Rectal smooth muscle tissue (tissue), 1 donor: ENCODE measurements around the gene CEACAM4.

Source experiments
- H3K27ac ChIP-seq: one replicate; pipeline ENCODE4 v1.7.0; 2013; ENCODE audit warnings: low read depth, low read length, inconsistent platforms
- H3K27me3 ChIP-seq: one replicate; pipeline ENCODE4 v1.7.0; 2013; ENCODE audit warnings: low read length; ENCODE audit not compliant: control insufficient read depth, insufficient read depth
- H3K36me3 ChIP-seq: one replicate; pipeline ENCODE4 v1.7.0; 2013; ENCODE audit warnings: low read length; ENCODE audit not compliant: control insufficient read depth, insufficient read depth
- H3K4me1 ChIP-seq: one replicate; pipeline ENCODE4 v1.7.0; 2013; ENCODE audit warnings: low read length; ENCODE audit not compliant: control insufficient read depth, insufficient read depth
- H3K4me3 ChIP-seq: one replicate; pipeline ENCODE4 v1.7.0; 2013; ENCODE audit warnings: low read length
- H3K9ac ChIP-seq: one replicate; pipeline ENCODE4 v1.7.0; 2013; ENCODE audit warnings: low read length

Gene CEACAM4

GRCh38 chr19:41612483-41612882, 14.4 kb downstream of the CEACAM4 start:
- H3K36me3 ChIP-seq = no peaks in the 10 kb centered on the region
- H3K9ac ChIP-seq = no peak overlapping the region
- H3K4me1 ChIP-seq = no peaks in the 10 kb centered on the region
- H3K4me3 ChIP-seq = no peak overlapping the region
- H3K27me3 ChIP-seq = peaks cover 3% of the 10 kb centered on the region
- no peak overlapping the region for H3K27ac ChIP-seq

GRCh38 chr19:41610789-41611188, 16.1 kb downstream of the CEACAM4 start:
- Histone ChIP-seq H3K36me3 (no peaks in the 10 kb centered on the region), H3K27ac (no peak overlapping the region), H3K27me3 (peaks cover 3% of the 10 kb centered on the region), H3K9ac (no peak overlapping the region), H3K4me1 (no peaks in the 10 kb centered on the region), H3K4me3 (no peak overlapping the region)

GRCh38 chr19:41607668-41608067, 19.2 kb downstream of the CEACAM4 start:
- Histone ChIP-seq H3K27ac (no peak overlapping the region), H3K36me3 (no peaks in the 10 kb centered on the region), H3K4me3 (no peak overlapping the region), H3K9ac (no peak overlapping the region), H3K27me3 (peaks cover 3% of the 10 kb centered on the region), H3K4me1 (no peaks in the 10 kb centered on the region)

- no peaks in the 10 kb centered on the region for H3K36me3 ChIP-seq
- H3K27me3 ChIP-seq = peaks cover 3% of the 10 kb centered on the region
- no peaks in the 10 kb centered on the region for H3K4me1 ChIP-seq
- H3K27ac ChIP-seq = no peak overlapping the region
- H3K9ac ChIP-seq = no peak overlapping the region
- no peak overlapping the region for H3K4me3 ChIP-seq
Observed at GRCh38 chr19:41606215-41606837, 20.5 kb downstream of the CEACAM4 start.

- H3K36me3 ChIP-seq = no peaks in the 10 kb centered on the region
- H3K27me3 ChIP-seq = peaks cover 3% of the 10 kb centered on the region
- no peaks in the 10 kb centered on the region for H3K4me1 ChIP-seq
- no peak overlapping the region for H3K4me3 ChIP-seq
- H3K9ac ChIP-seq = no peak overlapping the region
- H3K27ac ChIP-seq = no peak overlapping the region
Observed at GRCh38 chr19:41604831-41605230, 22.0 kb downstream of the CEACAM4 start.

GRCh38 chr19:41601771-41602170, 25.1 kb downstream of the CEACAM4 start:
- H3K9ac ChIP-seq = no peak overlapping the region
- H3K4me1 ChIP-seq = no peaks in the 10 kb centered on the region
- no peaks in the 10 kb centered on the region for H3K36me3 ChIP-seq
- no peak overlapping the region for H3K27ac ChIP-seq
- H3K4me3 ChIP-seq = no peak overlapping the region
- H3K27me3 ChIP-seq = peaks cover 3% of the 10 kb centered on the region

GRCh38 chr19:41599175-41599966, 27.5 kb downstream of the CEACAM4 start:
- H3K36me3 ChIP-seq = no peaks in the 10 kb centered on the region
- H3K27me3 ChIP-seq = peaks cover 3% of the 10 kb centered on the region
- H3K4me3 ChIP-seq = no peak overlapping the region
- no peak overlapping the region for H3K9ac ChIP-seq
- H3K27ac ChIP-seq = no peak overlapping the region
- H3K4me1 ChIP-seq = no peaks in the 10 kb centered on the region

GRCh38 chr19:41597600-41598041, 29.3 kb downstream of the CEACAM4 start:
- Histone ChIP-seq H3K4me3 (no peak overlapping the region), H3K9ac (no peak overlapping the region), H3K4me1 (no peaks in the 10 kb centered on the region), H3K27me3 (peaks cover 3% of the 10 kb centered on the region), H3K27ac (no peak overlapping the region), H3K36me3 (no peaks in the 10 kb centered on the region)

- Histone ChIP-seq H3K4me3 (no peak overlapping the region), H3K27ac (no peak overlapping the region), H3K4me1 (no peaks in the 10 kb centered on the region), H3K9ac (no peak overlapping the region), H3K36me3 (no peaks in the 10 kb centered on the region), H3K27me3 (peaks cover 1% of the 10 kb centered on the region)
Observed at GRCh38 chr19:41595890-41596280, 31.0 kb downstream of the CEACAM4 start.

- H3K27ac ChIP-seq = no peak overlapping the region
- no peaks in the 10 kb centered on the region for H3K36me3 ChIP-seq
- H3K4me3 ChIP-seq = no peak overlapping the region
- H3K4me1 ChIP-seq = no peaks in the 10 kb centered on the region
- no peak overlapping the region for H3K9ac ChIP-seq
- no peaks in the 10 kb centered on the region for H3K27me3 ChIP-seq
Observed at GRCh38 chr19:41595258-41595889, 31.5 kb downstream of the CEACAM4 start.

GRCh38 chr19:41591951-41592562, 34.8 kb downstream of the CEACAM4 start:
- Histone ChIP-seq H3K36me3 (no peaks in the 10 kb centered on the region), H3K27ac (no peak overlapping the region), H3K4me3 (no peak overlapping the region), H3K27me3 (peaks cover 3% of the 10 kb centered on the region), H3K4me1 (no peaks in the 10 kb centered on the region), H3K9ac (no peak overlapping the region)

- H3K27ac ChIP-seq = no peak overlapping the region
- no peaks in the 10 kb centered on the region for H3K36me3 ChIP-seq
- no peaks in the 10 kb centered on the region for H3K4me1 ChIP-seq
- peaks cover 3% of the 10 kb centered on the region for H3K27me3 ChIP-seq
- H3K9ac ChIP-seq = no peak overlapping the region
- H3K4me3 ChIP-seq = no peak overlapping the region
Observed at GRCh38 chr19:41590936-41591335, 35.9 kb downstream of the CEACAM4 start.
